ENCODE measurements around the gene MICAL3. TPM values are rescaled to one million over a fixed set of nuclear protein-coding genes. Genes with fewer than 3 reads are reported as not detected.

MICAL3 gene
- polyA plus RNA-seq, 2 of the 4 experiments (the other 2 are of a cell fraction) = 20.5 to 30.1 TPM

GRCh38 chr22:17882162-17882561 lies 142.2 kb downstream of the MICAL3 start:
- 85% methylated on average over 2 of the region's 2 CpGs for WGBS (ENCODE audit: missing lambda C conversion rate)
- no peak overlapping the region for H3K27ac ChIP-seq
- ChIA-PET POLR2A (no interaction called here), CTCF (no interaction called here)
- ATAC-seq (no peak), DNase-seq (ENCODE audit: low read depth in 1 of 2, low spot score in 1 of 2) (no peak), FAIRE-seq (no peak)
- H3K4me1 ChIP-seq = no peaks in the 10 kb centered on the region
- no peak for TF ChIP-seq CHD4 (IDR thresholded peaks at IDR 0.05; ENCODE audit: borderline replicate concordance)
- TF ChIP-seq TFCP2L1 (CRISPR knock-in tag; IDR thresholded peaks at IDR 0.05) = no peak
- no peak for TF ChIP-seq EP300 (IDR thresholded peaks at IDR 0.05)
- TF ChIP-seq NPAS2 (CRISPR knock-in tag; IDR thresholded peaks at IDR 0.05; ENCODE audit: borderline replicate concordance) = no peak
- TF ChIP-seq ATOH8 (CRISPR knock-in tag; IDR thresholded peaks at IDR 0.05; ENCODE audit: low read depth) = no peak
- no peak for TF ChIP-seq PBX3 (IDR thresholded peaks at IDR 0.05)
- TF ChIP-seq ZC3H11A (IDR thresholded peaks at IDR 0.05) = no peak
- no peak for TF ChIP-seq JUNB (IDR thresholded peaks at IDR 0.05)
- TF ChIP-seq BCL3 (IDR thresholded peaks at IDR 0.05) = no peak
- no peak for TF ChIP-seq MYC (IDR thresholded peaks at IDR 0.05; ENCODE audit: borderline replicate concordance, low read length)
- TF ChIP-seq NFE2L2 (conservative IDR thresholded peaks at IDR 0.05; ENCODE audit: low read length) = no peak
- no peak for TF ChIP-seq ELK1 (IDR thresholded peaks at IDR 0.05; ENCODE audit: low read depth, low read length)
- TF ChIP-seq FOSB (CRISPR knock-in tag; IDR thresholded peaks at IDR 0.05) = no peak
- no peak for TF ChIP-seq USF2 (IDR thresholded peaks at IDR 0.05)
- TF ChIP-seq CBX8 (IDR thresholded peaks at IDR 0.05) = no peak
- no peak for TF ChIP-seq E2F6 (IDR thresholded peaks at IDR 0.05; ENCODE audit: borderline replicate concordance, low read depth)
- no peak for TF ChIP-seq HOXB5 (CRISPR knock-in tag; IDR thresholded peaks at IDR 0.05)
- TF ChIP-seq HOXB13 (CRISPR knock-in tag; IDR thresholded peaks at IDR 0.05; ENCODE audit: low read depth) = no peak
- TF ChIP-seq CBX2 (IDR thresholded peaks at IDR 0.05; ENCODE audit: borderline replicate concordance, low read depth) = no peak
- H3K4me3 ChIP-seq = no peak overlapping the region
- H3K9me3 ChIP-seq = no peaks in the 10 kb centered on the region
- no peak overlapping the region for H3K4me2 ChIP-seq

GRCh38 chr22:17881366-17881765 lies 143.0 kb downstream of the MICAL3 start:
- DNase-seq (ENCODE audit: low read depth in 1 of 2, low spot score in 1 of 2) (no peak), FAIRE-seq (no peak), ATAC-seq (no peak)
- no peaks in the 10 kb centered on the region for H3K4me1 ChIP-seq
- ChIA-PET POLR2A (no interaction called here), CTCF (interaction anchor here (1.1 kb wide), 1 partner anchor 15 kb away, joined by 3 read pairs; no protein-coding TSS in a partner anchor)
- TF ChIP-seq RAD21 (conservative IDR thresholded peaks at IDR 0.05 in 1 of 2, IDR thresholded peaks at IDR 0.05 in 1 of 2) (no peak), KDM5A (IDR thresholded peaks at IDR 0.05) (no peak), POLR2AphosphoS2 (conservative IDR thresholded peaks at IDR 0.05; ENCODE audit: low read length) (no peak), ZNF302 (CRISPR knock-in tag; IDR thresholded peaks at IDR 0.05) (no peak), E2F6 (IDR thresholded peaks at IDR 0.05; ENCODE audit: borderline replicate concordance, low read depth) (no peak)
- H3K27ac ChIP-seq = no peak overlapping the region
- no peak overlapping the region for H3K4me2 ChIP-seq
- H3K4me3 ChIP-seq = no peak overlapping the region
- 92% methylated on average over 2 of the region's 6 CpGs for WGBS (ENCODE audit: missing lambda C conversion rate)
- no peaks in the 10 kb centered on the region for H3K9me3 ChIP-seq
